Neural progenitor cell (in vitro differentiated cells): ENCODE measurements around the gene PLIN3. TPM values are rescaled to one million over a fixed set of nuclear protein-coding genes. Genes with fewer than 3 reads are reported as not detected.
A peak's percentile ranks its signal among the peaks of the same experiment; 100 is the strongest.

Experiments
- DNase-seq: peaks from one replicate; pipeline ENCODE4 v3.0.0-alpha.2; 2016; ENCODE audit warnings: low spot score
- H2AFZ ChIP-seq: fragments of 200-600 bp; sonication (generic); replicated peaks from 2 replicates; pipeline ENCODE4 v1.6.1; 2016; ENCODE audit warnings: antibody characterized with exemption
- H3F3A ChIP-seq: fragments of 200-600 bp; sonication (generic); 2 replicates; pipeline ENCODE4 v1.6.1; 2016; ENCODE audit warnings: antibody characterized with exemption, low read depth
- H3K27ac ChIP-seq: fragments of 200-600 bp; sonication (generic); 2 replicates; pipeline ENCODE4 v1.5.1; 2016; ENCODE audit warnings: mild to moderate bottlenecking
- H3K27me3 ChIP-seq: fragments of 200-600 bp; sonication (generic); 2 replicates; pipeline ENCODE4 v1.6.1; 2016; ENCODE audit warnings: mild to moderate bottlenecking, moderate library complexity
- H3K36me3 ChIP-seq: fragments of 200-600 bp; sonication (generic); 2 replicates; pipeline ENCODE4 v1.5.1; 2016
- H3K4me1 ChIP-seq: fragments of 200-600 bp; sonication (generic); 2 replicates; pipeline ENCODE4 v1.6.1; 2016; ENCODE audit warnings: mixed run types
- H3K4me2 ChIP-seq: fragments of 200-600 bp; sonication (generic); 2 replicates; pipeline ENCODE4 v1.6.1; 2016
- H3K4me3 ChIP-seq: fragments of 200-600 bp; sonication (generic); 2 replicates; pipeline ENCODE4 v1.5.1; 2016
- H3K79me2 ChIP-seq: fragments of 200-600 bp; sonication (generic); 2 replicates; pipeline ENCODE4 v1.6.1; 2016; ENCODE audit warnings: low read depth
- H3K9ac ChIP-seq: fragments of 200-600 bp; sonication (generic); 2 replicates; pipeline ENCODE4 v1.6.1; 2016
- H3K9me3 ChIP-seq: fragments of 200-600 bp; sonication (generic); 2 replicates; pipeline ENCODE4 v1.5.1; 2016; ENCODE audit warnings: low read depth
- H4K20me1 ChIP-seq: fragments of 200-600 bp; sonication (generic); 2 replicates; pipeline ENCODE4 v1.6.1; 2016; ENCODE audit warnings: low read depth
- H3K27ac Mint-ChIP-seq: 3 replicates; pipeline ENCODE4 v1.8.0; 2021; ENCODE audit warnings: mixed read lengths
- H3K27me3 Mint-ChIP-seq: 2 replicates; pipeline ENCODE4 v1.8.0; 2022; ENCODE audit warnings: low read depth, mild to moderate bottlenecking, inconsistent platforms, moderate library complexity, mixed read lengths; ENCODE audit not compliant: insufficient read depth
- H3K36me3 Mint-ChIP-seq: 3 replicates; pipeline ENCODE4 v1.8.0; 2021; ENCODE audit warnings: mixed read lengths
- H3K4me1 Mint-ChIP-seq: 3 replicates; pipeline ENCODE4 v1.8.0; 2021; ENCODE audit warnings: mixed read lengths
- H3K4me3 Mint-ChIP-seq: 3 replicates; pipeline ENCODE4 v1.8.0; 2021; ENCODE audit warnings: mild to moderate bottlenecking, moderate library complexity, mixed read lengths
- H3K9me3 Mint-ChIP-seq: 3 replicates; pipeline ENCODE4 v1.8.0; 2020; ENCODE audit warnings: mixed read lengths
- EZH2 ChIP-seq: fragments of 200-600 bp; sonication (generic); IDR thresholded peaks from 2 replicates; pipeline ENCODE4 v1.6.1; 2017; ENCODE audit warnings: antibody characterized with exemption, mild to moderate bottlenecking, moderate library complexity
- EZH2phosphoT487 ChIP-seq: fragments of 200-600 bp; sonication (generic); IDR thresholded peaks from 2 replicates; pipeline ENCODE4 v1.6.1; 2017; ENCODE audit warnings: antibody characterized with exemption
- total RNA-seq: library from RNA; depleted of rRNA; stranded (reverse); fragments of >200 nt; gene quantifications from 2 replicates; pipeline ENCODE4 v1.2.3, GENCODE V29; 2015; ENCODE audit warnings: low replicate concordance
- TF ChIP-seq, protein P1 (sequence below): fragments of 200-600 bp; sonication (generic); IDR thresholded peaks from 2 replicates; pipeline ENCODE4 v1.5.1; 2017; ENCODE audit warnings: antibody characterized with exemption, mild to moderate bottlenecking

PLIN3 gene
- total RNA-seq, 1 donor from 2014 or later: 49.7 TPM

- Mint-ChIP-seq H3K9me3 (peaks cover 2% of the 10 kb centered on the region), H3K4me3 (peak overlapping the region; percentile 14), H3K27me3 (peaks cover 11% of the 10 kb centered on the region), H3K4me1 (peaks cover 3% of the 10 kb centered on the region), H3K36me3 (no peaks in the 10 kb centered on the region), H3K27ac (peak overlapping the region; percentile 3)
- H3K9me3 ChIP-seq: no peaks in the 10 kb centered on the region
- H3F3A ChIP-seq: peaks cover 10% of the 10 kb centered on the region
- no peaks in the 10 kb centered on the region for H4K20me1 ChIP-seq
- H3K4me3 ChIP-seq: peak overlapping the region; percentile 26
- no peaks in the 10 kb centered on the region for H3K27me3 ChIP-seq
- H3K4me1 ChIP-seq: no peaks in the 10 kb centered on the region
- no peak overlapping the region for H3K27ac ChIP-seq
- peak overlapping the region; percentile 48 for H2AFZ ChIP-seq
- H3K79me2 ChIP-seq: no peaks in the 10 kb centered on the region
- peak; percentile 94 for DNase-seq
- TF ChIP-seq EZH2phosphoT487: no peak
- TF ChIP-seq EZH2: no peak
- H3K4me2 ChIP-seq: peak overlapping the region; percentile 43
- H3K9ac ChIP-seq: no peak overlapping the region
- H3K36me3 ChIP-seq: no peaks in the 10 kb centered on the region
These were observed 51.9 kb downstream of the PLIN3 start for GRCh38 chr19:4815426-4816201.

- H3K79me2 ChIP-seq: no peaks in the 10 kb centered on the region
- no peak overlapping the region for H3K27ac ChIP-seq
- H3K36me3 Mint-ChIP-seq: no peaks in the 10 kb centered on the region
- H3K9me3 Mint-ChIP-seq: peaks cover 2% of the 10 kb centered on the region
- H3K4me3 Mint-ChIP-seq: peak overlapping the region; percentile 14
- H3K4me2 ChIP-seq: no peak overlapping the region
- H3K9ac ChIP-seq: no peak overlapping the region
- peaks cover 11% of the 10 kb centered on the region for H3K27me3 Mint-ChIP-seq
- no peaks in the 10 kb centered on the region for H4K20me1 ChIP-seq
- H3K9me3 ChIP-seq: no peaks in the 10 kb centered on the region
- no peaks in the 10 kb centered on the region for H3K36me3 ChIP-seq
- H3K4me3 ChIP-seq: peak overlapping the region; percentile 26
- H3F3A ChIP-seq: peaks cover 10% of the 10 kb centered on the region
- H2AFZ ChIP-seq: no peak overlapping the region
- H3K27me3 ChIP-seq: no peaks in the 10 kb centered on the region
- TF ChIP-seq, protein P1, sequence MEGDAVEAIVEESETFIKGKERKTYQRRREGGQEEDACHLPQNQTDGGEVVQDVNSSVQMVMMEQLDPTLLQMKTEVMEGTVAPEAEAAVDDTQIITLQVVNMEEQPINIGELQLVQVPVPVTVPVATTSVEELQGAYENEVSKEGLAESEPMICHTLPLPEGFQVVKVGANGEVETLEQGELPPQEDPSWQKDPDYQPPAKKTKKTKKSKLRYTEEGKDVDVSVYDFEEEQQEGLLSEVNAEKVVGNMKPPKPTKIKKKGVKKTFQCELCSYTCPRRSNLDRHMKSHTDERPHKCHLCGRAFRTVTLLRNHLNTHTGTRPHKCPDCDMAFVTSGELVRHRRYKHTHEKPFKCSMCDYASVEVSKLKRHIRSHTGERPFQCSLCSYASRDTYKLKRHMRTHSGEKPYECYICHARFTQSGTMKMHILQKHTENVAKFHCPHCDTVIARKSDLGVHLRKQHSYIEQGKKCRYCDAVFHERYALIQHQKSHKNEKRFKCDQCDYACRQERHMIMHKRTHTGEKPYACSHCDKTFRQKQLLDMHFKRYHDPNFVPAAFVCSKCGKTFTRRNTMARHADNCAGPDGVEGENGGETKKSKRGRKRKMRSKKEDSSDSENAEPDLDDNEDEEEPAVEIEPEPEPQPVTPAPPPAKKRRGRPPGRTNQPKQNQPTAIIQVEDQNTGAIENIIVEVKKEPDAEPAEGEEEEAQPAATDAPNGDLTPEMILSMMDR: no peak
- TF ChIP-seq EZH2 (no peak), EZH2phosphoT487 (no peak)
- no peak for DNase-seq
- no peak overlapping the region for H3K27ac Mint-ChIP-seq
- H3K4me1 ChIP-seq: no peaks in the 10 kb centered on the region
- H3K4me1 Mint-ChIP-seq: peaks cover 5% of the 10 kb centered on the region
These were observed 52.6 kb downstream of the PLIN3 start for GRCh38 chr19:4814625-4815425.

GRCh38 chr19:4811328-4812131, 55.9 kb downstream of the PLIN3 start:
- peak; percentile 72 for DNase-seq
- no peak for TF ChIP-seq EZH2phosphoT487
- TF ChIP-seq, protein P1: peak; percentile 77
- H3K27ac ChIP-seq: no peak overlapping the region
- H3K9ac ChIP-seq: no peak overlapping the region
- H2AFZ ChIP-seq: no peak overlapping the region
- peaks cover 11% of the 10 kb centered on the region for H3K27me3 Mint-ChIP-seq
- no peaks in the 10 kb centered on the region for H3K36me3 ChIP-seq
- H3F3A ChIP-seq: peaks cover 10% of the 10 kb centered on the region
- H3K79me2 ChIP-seq: no peaks in the 10 kb centered on the region
- H3K36me3 Mint-ChIP-seq: no peaks in the 10 kb centered on the region
- no peaks in the 10 kb centered on the region for H4K20me1 ChIP-seq
- H3K4me1 Mint-ChIP-seq: peaks cover 8% of the 10 kb centered on the region
- H3K9me3 Mint-ChIP-seq: no peaks in the 10 kb centered on the region
- no peak overlapping the region for H3K27ac Mint-ChIP-seq
- no peak overlapping the region for H3K4me3 ChIP-seq
- no peaks in the 10 kb centered on the region for H3K4me1 ChIP-seq
- no peaks in the 10 kb centered on the region for H3K9me3 ChIP-seq
- H3K4me3 Mint-ChIP-seq: peak overlapping the region; percentile 20
- H3K4me2 ChIP-seq: no peak overlapping the region
- H3K27me3 ChIP-seq: no peaks in the 10 kb centered on the region
